HG03378 (cell line): Measurements from ENCODE around the gene FBXO5.

Source experiments
- ATAC-seq: cut with Tn5 transposase; IDR thresholded peaks from one replicate; pipeline ENCODE4 v1.9.1; 2021; ENCODE audit warnings: mild to moderate bottlenecking, moderate library complexity; ENCODE audit not compliant: unreplicated experiment

Gene FBXO5

DNA sequence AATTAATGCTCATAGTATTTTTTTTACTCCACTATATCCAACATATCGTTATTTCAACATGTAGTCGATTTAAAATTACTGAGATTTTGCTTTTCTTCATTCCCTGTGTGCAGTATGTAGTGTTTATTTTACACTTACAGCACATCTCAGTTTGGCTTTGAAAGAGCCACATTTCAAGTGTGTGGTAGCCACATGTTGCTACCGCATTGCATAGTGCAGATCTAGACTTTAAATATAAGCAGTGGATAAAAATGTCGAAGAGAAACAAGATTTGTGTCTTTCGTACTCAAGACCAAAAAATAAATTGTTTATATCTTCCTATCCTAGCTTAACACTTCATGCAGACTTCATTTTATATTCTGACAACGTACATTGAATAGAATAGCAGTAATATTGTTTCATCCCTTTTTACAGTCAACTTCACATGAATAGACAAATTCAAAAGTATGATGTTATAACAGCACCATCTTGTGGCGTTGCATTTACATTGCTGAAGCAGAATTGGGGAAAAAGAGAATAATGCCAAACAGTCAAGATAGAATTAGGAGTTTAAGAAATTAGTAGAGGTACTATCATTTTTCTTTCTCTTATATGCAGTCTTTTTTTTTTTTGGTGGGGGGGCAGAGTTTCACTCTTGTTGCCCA, 29.9 kb downstream of the FBXO5 start:
- no peak for ATAC-seq

DNA sequence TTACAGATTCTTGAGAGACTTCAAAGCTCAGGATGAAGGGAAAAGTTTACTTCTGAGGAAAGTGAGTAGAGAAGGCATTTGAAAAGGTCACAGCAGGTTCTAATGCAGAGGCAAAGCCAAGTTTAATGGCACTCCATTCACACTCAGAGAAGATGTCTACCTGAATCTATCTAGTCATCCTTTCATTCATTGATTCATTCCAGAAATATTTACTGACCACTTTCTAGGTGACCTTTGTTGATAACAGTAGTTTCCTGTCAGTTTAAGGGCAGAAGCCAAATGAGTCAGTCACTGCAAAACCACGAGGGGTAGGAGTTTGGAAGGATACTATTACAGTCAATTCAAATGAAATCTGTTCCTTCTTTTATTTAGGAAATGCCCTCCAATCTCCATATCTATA, 30.8 kb downstream of the FBXO5 start:
- no peak for ATAC-seq

DNA sequence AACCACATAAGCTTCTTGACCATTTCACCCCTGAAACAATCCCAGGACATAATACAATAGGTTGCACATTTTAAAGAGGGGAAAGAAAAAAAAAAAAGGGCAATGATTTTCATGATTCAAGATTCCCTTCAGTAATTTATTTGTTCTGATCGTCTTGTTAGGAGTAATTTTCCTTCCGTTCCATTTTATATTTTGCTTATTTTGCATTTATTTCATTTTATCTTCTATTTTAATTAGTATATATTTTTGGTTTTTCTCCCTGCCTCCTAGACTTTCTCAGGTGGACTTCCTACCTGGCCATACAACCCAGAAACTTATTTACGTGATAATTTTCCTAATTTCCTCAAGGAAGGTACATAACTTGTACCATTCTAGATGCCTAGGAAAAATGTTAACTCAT, 32.6 kb downstream of the FBXO5 start:
- ATAC-seq: no peak

DNA sequence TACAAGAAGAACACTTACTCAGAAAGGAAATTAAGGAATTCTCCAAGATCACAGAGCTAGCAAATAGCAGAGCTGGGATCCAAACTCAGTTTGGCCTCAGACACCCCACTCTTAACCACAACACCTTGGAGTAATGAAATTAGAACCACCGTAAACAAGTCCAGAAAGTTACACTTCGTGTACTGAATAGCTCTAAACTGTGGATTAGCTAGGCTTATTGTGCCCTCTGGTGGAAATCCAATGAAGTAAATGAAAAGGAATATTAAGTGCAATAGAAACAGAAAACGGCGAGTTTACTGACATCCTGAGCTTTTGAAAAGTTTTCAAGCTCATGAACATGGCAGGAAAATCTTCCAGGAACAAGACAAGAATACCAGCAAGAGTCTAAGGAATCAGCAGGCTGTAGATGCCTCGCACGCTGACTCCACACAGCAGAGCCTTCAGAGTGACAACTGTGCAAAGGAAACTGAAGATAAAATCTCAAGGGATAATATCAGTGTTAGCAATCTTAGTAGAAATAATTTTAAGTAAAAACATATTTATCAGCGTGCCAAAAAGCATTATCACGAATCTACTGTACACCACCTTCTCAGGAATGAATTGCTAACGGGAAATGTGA, 34.6 kb downstream of the FBXO5 start:
- peak; percentile 75 for ATAC-seq

DNA sequence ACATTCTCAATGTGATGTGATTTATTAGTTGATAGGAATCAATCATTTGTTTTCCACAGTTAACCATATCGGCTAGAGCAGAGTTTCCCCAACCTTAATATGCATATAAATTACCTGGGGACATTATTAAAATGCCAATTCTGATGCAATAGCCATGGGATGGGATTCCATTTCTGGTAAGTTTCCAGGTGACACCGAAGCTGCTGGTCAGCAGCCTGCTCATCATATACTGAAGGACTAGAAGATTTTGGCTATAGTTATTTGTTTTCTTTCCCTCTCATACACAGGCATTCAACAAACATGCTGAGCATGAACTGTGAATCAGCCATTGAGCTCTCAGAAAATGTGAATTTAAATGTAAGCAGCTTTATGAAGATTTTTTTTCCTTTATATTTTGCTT, 35.8 kb downstream of the FBXO5 start:
- ATAC-seq: no peak

DNA sequence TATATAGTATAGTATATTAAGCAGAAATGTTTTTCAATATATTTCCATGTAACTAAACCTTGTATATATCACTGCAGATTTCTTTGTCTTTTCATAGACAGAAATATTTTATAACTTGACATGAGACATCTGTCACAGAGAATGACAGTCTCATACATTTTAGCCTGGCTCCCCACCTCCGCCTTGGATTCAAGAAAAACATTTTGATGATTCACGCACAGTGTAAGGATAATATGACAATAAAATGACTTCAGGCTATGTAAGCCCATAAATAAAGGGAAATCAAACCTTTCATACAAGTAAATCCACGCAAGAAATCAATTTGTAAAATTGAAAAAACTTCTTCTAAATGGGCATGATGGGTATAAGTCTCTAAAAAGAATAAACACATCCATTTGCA, 36.4 kb downstream of the FBXO5 start:
- ATAC-seq: no peak

DNA sequence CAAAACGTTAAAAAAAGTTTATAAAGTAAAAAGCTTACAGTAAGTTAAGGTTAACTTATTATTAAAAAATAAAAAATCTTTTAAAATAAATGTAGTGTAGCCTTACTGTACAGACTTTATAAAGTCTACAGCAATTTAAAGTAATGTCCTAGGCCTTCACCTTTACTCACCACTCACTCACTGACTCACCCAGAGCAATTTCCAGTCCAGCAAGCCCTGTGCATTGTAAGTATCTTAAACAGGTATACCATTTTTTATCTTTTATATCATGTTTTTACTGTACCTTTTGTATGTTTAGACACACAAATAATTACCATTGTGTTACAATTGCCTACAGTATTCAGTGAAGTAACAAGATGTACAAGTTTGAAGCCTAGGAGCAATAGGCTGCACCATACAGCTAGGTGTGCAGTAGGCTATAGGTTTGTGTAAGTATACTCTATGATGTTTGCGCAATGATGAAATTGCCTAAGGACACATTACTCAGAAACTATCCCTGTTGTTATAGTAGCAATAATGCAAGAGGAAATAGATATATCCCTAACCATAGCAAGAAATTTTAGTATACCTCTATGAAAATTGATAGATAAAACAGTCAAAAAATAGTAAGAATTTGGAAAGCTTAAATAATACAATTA, 39.5 kb downstream of the FBXO5 start:
- ATAC-seq: no peak

DNA sequence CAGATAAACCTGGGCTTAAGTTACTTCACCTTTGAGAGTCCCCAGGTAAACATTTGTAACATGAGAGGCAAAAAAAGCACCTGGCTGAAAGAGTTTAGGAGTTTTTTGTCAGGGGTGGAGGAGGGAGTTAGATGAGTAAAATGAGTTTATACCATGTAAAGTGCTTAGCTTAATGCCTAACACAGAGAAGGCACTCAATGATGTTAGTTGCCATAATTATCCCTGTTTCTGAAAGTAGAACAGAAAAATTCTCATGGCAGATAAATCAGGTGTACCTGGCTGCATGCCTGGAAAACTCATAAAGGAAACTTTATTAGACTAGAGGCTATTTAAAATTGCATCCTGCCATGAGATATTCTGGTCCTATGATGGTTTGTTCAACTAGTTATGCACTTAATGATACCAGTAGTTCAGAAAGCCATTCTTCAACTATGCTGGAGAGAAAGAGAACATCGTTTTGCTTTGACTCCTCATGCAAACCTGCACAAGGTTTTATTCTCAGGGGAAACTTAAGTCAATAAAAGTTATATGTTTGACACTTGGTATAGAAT, 40.4 kb downstream of the FBXO5 start:
- ATAC-seq: no peak

DNA sequence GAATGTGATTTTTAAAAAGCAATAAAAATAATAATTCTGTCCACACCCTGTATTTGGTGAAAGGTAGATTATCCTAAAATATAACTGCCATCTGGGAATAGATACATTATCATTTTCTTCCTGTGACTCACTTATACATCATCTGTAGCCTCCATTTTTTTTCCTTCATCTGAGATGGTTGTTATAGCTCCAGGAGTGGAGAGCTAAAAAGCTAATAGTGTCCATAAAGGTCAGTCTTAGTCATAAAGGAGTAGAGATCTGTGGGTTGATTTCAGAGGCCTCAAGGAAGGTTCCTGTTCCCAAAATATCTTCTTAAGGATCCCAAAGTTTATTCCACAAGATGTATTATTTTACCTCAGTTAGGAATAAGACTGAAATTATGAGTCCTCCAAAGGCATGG, 41.1 kb downstream of the FBXO5 start:
- ATAC-seq: no peak

DNA sequence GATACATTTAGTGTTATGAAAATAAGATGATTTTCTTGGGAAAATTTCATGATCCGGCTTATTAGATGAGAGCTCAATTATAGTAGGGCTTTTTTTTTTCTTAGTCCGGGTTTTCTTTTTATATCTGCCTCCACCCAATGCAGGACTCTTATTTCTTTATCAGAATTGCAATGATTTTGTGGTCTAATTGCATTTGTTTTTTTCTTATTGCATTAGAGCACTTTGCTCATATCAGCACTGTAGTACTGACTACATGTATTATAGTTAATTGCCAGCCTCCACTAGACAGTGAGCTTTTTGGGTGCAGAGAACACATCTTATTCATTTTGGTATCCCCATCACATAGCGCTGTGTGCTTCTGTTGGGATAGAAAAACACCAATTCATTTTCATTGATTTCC, 50.0 kb downstream of the FBXO5 start:
- ATAC-seq: no peak

DNA sequence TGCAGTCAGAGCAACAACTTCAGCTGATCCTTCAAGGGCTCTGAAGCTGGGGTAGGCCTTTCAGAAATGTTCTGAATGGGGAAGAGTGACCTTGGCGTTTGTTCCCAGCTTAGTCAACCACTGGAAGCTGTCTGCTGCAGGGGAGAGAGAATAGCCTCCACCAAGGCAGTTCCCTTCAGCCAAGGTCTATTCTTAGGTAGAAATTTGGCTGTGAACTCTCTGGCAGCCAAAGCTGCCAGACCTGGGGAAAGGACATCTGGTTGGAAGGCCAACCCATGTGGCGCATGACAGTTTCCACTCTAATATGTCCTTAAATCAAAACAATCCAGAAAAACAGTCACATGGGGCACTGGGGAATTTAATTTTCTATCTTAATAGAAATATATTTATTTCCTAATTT, 60.1 kb downstream of the FBXO5 start:
- ATAC-seq: no peak
